Stimulated activated memory B cell treated with anti-CD40 and anti-IgM and Interleukin-4, amounts not matched to agents 10 μg/mL and 1 μg/mL and 100 μg/mL, for 72 hours (primary cell): ENCODE results near the gene PNMA6E.

Experiments used
- ATAC-seq: fragments of 150-1000 bp; cut with Tn5 transposase; 2 replicates; pipeline ENCODE4 v1.10.0; 2021
- H3K27ac Mint-ChIP-seq: one replicate; pipeline ENCODE4 v1.8.0; 2022; ENCODE audit warnings: mild to moderate bottlenecking, mixed read lengths
- H3K27me3 Mint-ChIP-seq: one replicate; pipeline ENCODE4 v1.8.0; 2022; ENCODE audit warnings: mixed read lengths
- H3K36me3 Mint-ChIP-seq: one replicate; pipeline ENCODE4 v1.8.0; 2022; ENCODE audit warnings: mixed read lengths
- H3K4me1 Mint-ChIP-seq: one replicate; pipeline ENCODE4 v1.8.0; 2022; ENCODE audit warnings: mixed read lengths
- H3K4me3 Mint-ChIP-seq: one replicate; pipeline ENCODE4 v1.8.0; 2022; ENCODE audit warnings: mild to moderate bottlenecking, moderate library complexity, mixed read lengths
- H3K9me3 Mint-ChIP-seq: one replicate; pipeline ENCODE4 v1.8.0; 2022; ENCODE audit warnings: mixed read lengths

PNMA6E gene

GRCh38 chrX:153442463-153442862 lies 41.3 kb upstream of the PNMA6E start:
- ATAC-seq, result no peak
- Mint-ChIP-seq H3K36me3 (no peaks in the 10 kb centered on the region), H3K27ac (no peak overlapping the region), H3K4me1 (no peaks in the 10 kb centered on the region), H3K9me3 (peaks cover 4% of the 10 kb centered on the region), H3K4me3 (no peak overlapping the region), H3K27me3 (peaks cover 11% of the 10 kb centered on the region)

GRCh38 chrX:153441981-153442380 lies 40.8 kb upstream of the PNMA6E start:
- H3K27ac Mint-ChIP-seq, result no peak overlapping the region

GRCh38 chrX:153441296-153441695 lies 40.1 kb upstream of the PNMA6E start:
- Mint-ChIP-seq H3K4me1 (no peaks in the 10 kb centered on the region), H3K27ac (no peak overlapping the region), H3K4me3 (no peak overlapping the region), H3K36me3 (no peaks in the 10 kb centered on the region), H3K27me3 (peaks cover 11% of the 10 kb centered on the region), H3K9me3 (peaks cover 4% of the 10 kb centered on the region)
- ATAC-seq, result no peak

More at GRCh38 chrX:153441981-153442380, 40.8 kb upstream of the PNMA6E start:
- Mint-ChIP-seq H3K36me3 (no peaks in the 10 kb centered on the region), H3K27me3 (peaks cover 11% of the 10 kb centered on the region), H3K4me1 (no peaks in the 10 kb centered on the region), H3K9me3 (peaks cover 4% of the 10 kb centered on the region), H3K4me3 (no peak overlapping the region)
- no peak for ATAC-seq

GRCh38 chrX:153440556-153441135 lies 39.5 kb upstream of the PNMA6E start:
- H3K27ac Mint-ChIP-seq, result no peak overlapping the region
- no peak overlapping the region for H3K4me3 Mint-ChIP-seq
- no peak for ATAC-seq
- peaks cover 11% of the 10 kb centered on the region for H3K27me3 Mint-ChIP-seq
- peaks cover 4% of the 10 kb centered on the region for H3K9me3 Mint-ChIP-seq
- H3K36me3 Mint-ChIP-seq, result no peaks in the 10 kb centered on the region
- no peaks in the 10 kb centered on the region for H3K4me1 Mint-ChIP-seq

GRCh38 chrX:153439977-153440376 lies 38.8 kb upstream of the PNMA6E start:
- Mint-ChIP-seq H3K27ac (no peak overlapping the region), H3K4me3 (no peak overlapping the region), H3K27me3 (peaks cover 11% of the 10 kb centered on the region), H3K36me3 (no peaks in the 10 kb centered on the region), H3K9me3 (peaks cover 4% of the 10 kb centered on the region), H3K4me1 (no peaks in the 10 kb centered on the region)
- no peak for ATAC-seq

- Mint-ChIP-seq H3K9me3 (peaks cover 4% of the 10 kb centered on the region), H3K4me1 (no peaks in the 10 kb centered on the region), H3K4me3 (no peak overlapping the region), H3K27me3 (peaks cover 11% of the 10 kb centered on the region), H3K36me3 (no peaks in the 10 kb centered on the region), H3K27ac (no peak overlapping the region)
- ATAC-seq, result no peak
Measured at GRCh38 chrX:153438532-153438931, 37.4 kb upstream of the PNMA6E start.

- H3K36me3 Mint-ChIP-seq, result no peaks in the 10 kb centered on the region
- H3K4me1 Mint-ChIP-seq, result no peaks in the 10 kb centered on the region
- peaks cover 4% of the 10 kb centered on the region for H3K9me3 Mint-ChIP-seq
- no peak overlapping the region for H3K4me3 Mint-ChIP-seq
- ATAC-seq, result no peak
- H3K27me3 Mint-ChIP-seq, result peaks cover 11% of the 10 kb centered on the region
- H3K27ac Mint-ChIP-seq, result no peak overlapping the region
Measured at GRCh38 chrX:153435845-153436244, 34.7 kb upstream of the PNMA6E start.

GRCh38 chrX:153434801-153435200 lies 33.7 kb upstream of the PNMA6E start:
- no peak for ATAC-seq
- peaks cover 3% of the 10 kb centered on the region for H3K9me3 Mint-ChIP-seq
- H3K27ac Mint-ChIP-seq, result no peak overlapping the region
- H3K36me3 Mint-ChIP-seq, result no peaks in the 10 kb centered on the region
- H3K4me3 Mint-ChIP-seq, result no peak overlapping the region
- no peaks in the 10 kb centered on the region for H3K4me1 Mint-ChIP-seq
- peaks cover 11% of the 10 kb centered on the region for H3K27me3 Mint-ChIP-seq

GRCh38 chrX:153433781-153434285 lies 32.7 kb upstream of the PNMA6E start:
- Mint-ChIP-seq H3K36me3 (no peaks in the 10 kb centered on the region), H3K27ac (no peak overlapping the region), H3K27me3 (peaks cover 7% of the 10 kb centered on the region), H3K9me3 (peaks cover 3% of the 10 kb centered on the region), H3K4me3 (no peak overlapping the region), H3K4me1 (no peaks in the 10 kb centered on the region)
- no peak for ATAC-seq

- H3K27me3 Mint-ChIP-seq, result peaks cover under 1% of the 10 kb centered on the region
- H3K9me3 Mint-ChIP-seq, result peaks cover 3% of the 10 kb centered on the region
- H3K4me3 Mint-ChIP-seq, result no peak overlapping the region
- H3K4me1 Mint-ChIP-seq, result no peaks in the 10 kb centered on the region
- ATAC-seq, result no peak
- H3K36me3 Mint-ChIP-seq, result no peaks in the 10 kb centered on the region
- no peak overlapping the region for H3K27ac Mint-ChIP-seq
Measured at GRCh38 chrX:153433161-153433680, 32.1 kb upstream of the PNMA6E start.

- no peak overlapping the region for H3K27ac Mint-ChIP-seq
- no peak for ATAC-seq
- peaks cover 5% of the 10 kb centered on the region for H3K36me3 Mint-ChIP-seq
- H3K4me3 Mint-ChIP-seq, result no peak overlapping the region
- no peaks in the 10 kb centered on the region for H3K27me3 Mint-ChIP-seq
- peaks cover 5% of the 10 kb centered on the region for H3K9me3 Mint-ChIP-seq
- H3K4me1 Mint-ChIP-seq, result no peaks in the 10 kb centered on the region
Measured at GRCh38 chrX:153430796-153431195, 29.6 kb upstream of the PNMA6E start.

GRCh38 chrX:153426204-153426603 lies 25.1 kb upstream of the PNMA6E start:
- H3K27me3 Mint-ChIP-seq, result no peaks in the 10 kb centered on the region
- peaks cover 5% of the 10 kb centered on the region for H3K36me3 Mint-ChIP-seq
- no peak overlapping the region for H3K4me3 Mint-ChIP-seq
- H3K9me3 Mint-ChIP-seq, result peaks cover 5% of the 10 kb centered on the region
- no peak overlapping the region for H3K27ac Mint-ChIP-seq
- no peak for ATAC-seq
- no peaks in the 10 kb centered on the region for H3K4me1 Mint-ChIP-seq

GRCh38 chrX:153423652-153424051 lies 22.5 kb upstream of the PNMA6E start:
- ATAC-seq, result no peak
- Mint-ChIP-seq H3K4me3 (no peak overlapping the region), H3K27ac (no peak overlapping the region), H3K36me3 (peaks cover 12% of the 10 kb centered on the region), H3K9me3 (peaks cover 3% of the 10 kb centered on the region), H3K27me3 (no peaks in the 10 kb centered on the region), H3K4me1 (no peaks in the 10 kb centered on the region)

- H3K36me3 Mint-ChIP-seq, result peaks cover 15% of the 10 kb centered on the region
- no peak overlapping the region for H3K27ac Mint-ChIP-seq
- H3K9me3 Mint-ChIP-seq, result no peaks in the 10 kb centered on the region
- no peaks in the 10 kb centered on the region for H3K27me3 Mint-ChIP-seq
- ATAC-seq, result no peak
- no peak overlapping the region for H3K4me3 Mint-ChIP-seq
- H3K4me1 Mint-ChIP-seq, result no peaks in the 10 kb centered on the region
Measured at GRCh38 chrX:153421856-153422255, 20.7 kb upstream of the PNMA6E start.

GRCh38 chrX:153420851-153421599 lies 19.9 kb upstream of the PNMA6E start:
- no peak overlapping the region for H3K27ac Mint-ChIP-seq
- no peaks in the 10 kb centered on the region for H3K27me3 Mint-ChIP-seq
- ATAC-seq, result no peak
- no peaks in the 10 kb centered on the region for H3K9me3 Mint-ChIP-seq
- H3K4me3 Mint-ChIP-seq, result no peak overlapping the region
- H3K36me3 Mint-ChIP-seq, result peaks cover 15% of the 10 kb centered on the region
- peaks cover 4% of the 10 kb centered on the region for H3K4me1 Mint-ChIP-seq

GRCh38 chrX:153417637-153418036 lies 16.5 kb upstream of the PNMA6E start:
- no peak overlapping the region for H3K4me3 Mint-ChIP-seq

More at GRCh38 chrX:153417637-153418036, 16.5 kb upstream of the PNMA6E start:
- H3K36me3 Mint-ChIP-seq, result peaks cover 15% of the 10 kb centered on the region
- no peak for ATAC-seq
- H3K4me1 Mint-ChIP-seq, result peaks cover 4% of the 10 kb centered on the region
- H3K27me3 Mint-ChIP-seq, result no peaks in the 10 kb centered on the region
- H3K27ac Mint-ChIP-seq, result no peak overlapping the region
- H3K9me3 Mint-ChIP-seq, result no peaks in the 10 kb centered on the region
